GM18861 (cell line): ENCODE results near the gene SHBG.
"Not testable (repeated sequence)": the region's sequence is repeated elsewhere in the genome, so short reads cannot be mapped to it uniquely, and the experiment has no call there.

Experiments used
- ATAC-seq: cut with Tn5 transposase; IDR thresholded peaks from one replicate; pipeline ENCODE4 v1.9.1; 2021; ENCODE audit not compliant: unreplicated experiment

The SHBG gene

GRCh38 chr17:7629939-7630571 is at the start of gene SHBG:
Gene SHBG (plus strand): TSS chr17:7630135. CDS start chr17:7630173, 38 bp downstream.
- no peak for ATAC-seq

GRCh38 chr17:7580604-7581575 is 49.0 kb upstream of the SHBG start:
- no peak for ATAC-seq

GRCh38 chr17:7582396-7583252 is 47.3 kb upstream of the SHBG start:
- no peak for ATAC-seq

GRCh38 chr17:7583253-7584109 is 46.5 kb upstream of the SHBG start, which contains the start of gene MPDU1:
Gene MPDU1 (plus strand): TSS chr17:7583852. CDS start chr17:7583863, 11 bp downstream.
- peak; percentile 50 for ATAC-seq

DNA sequence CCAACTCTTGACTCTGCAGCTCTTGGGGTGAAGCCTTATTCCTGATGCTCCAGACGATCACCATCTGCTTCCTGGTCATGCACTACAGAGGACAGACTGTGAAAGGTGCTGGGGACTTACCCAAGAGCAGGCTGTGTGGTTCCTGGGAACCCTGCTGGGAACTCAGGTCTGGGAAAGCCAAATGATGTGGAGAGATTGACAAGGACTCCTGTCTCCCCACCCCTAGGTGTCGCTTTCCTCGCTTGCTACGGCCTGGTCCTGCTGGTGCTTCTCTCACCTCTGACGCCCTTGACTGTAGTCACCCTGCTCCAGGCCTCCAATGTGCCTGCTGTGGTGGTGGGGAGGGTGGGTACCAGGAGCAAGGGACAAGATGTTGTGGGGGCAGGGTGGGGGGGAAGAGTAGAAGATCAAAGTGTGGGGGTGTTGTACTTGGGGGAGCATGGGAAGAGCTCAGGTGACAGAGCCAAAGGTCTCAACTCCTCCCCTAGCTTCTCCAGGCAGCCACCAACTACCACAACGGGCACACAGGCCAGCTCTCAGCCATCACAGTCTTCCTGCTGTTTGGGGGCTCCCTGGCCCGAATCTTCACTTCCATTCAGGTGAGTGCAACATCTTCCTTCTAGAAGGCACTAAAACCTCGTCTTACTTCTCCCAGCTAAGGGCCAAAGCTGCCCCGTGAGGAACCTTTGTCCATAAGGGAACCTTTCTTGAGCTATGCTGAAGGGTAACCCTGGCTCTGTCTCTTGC is 43.1 kb upstream of the SHBG start:
- ATAC-seq: no peak

- no peak for ATAC-seq
These were observed 42.3 kb upstream of the SHBG start for GRCh38 chr17:7587420-7588151.

DNA sequence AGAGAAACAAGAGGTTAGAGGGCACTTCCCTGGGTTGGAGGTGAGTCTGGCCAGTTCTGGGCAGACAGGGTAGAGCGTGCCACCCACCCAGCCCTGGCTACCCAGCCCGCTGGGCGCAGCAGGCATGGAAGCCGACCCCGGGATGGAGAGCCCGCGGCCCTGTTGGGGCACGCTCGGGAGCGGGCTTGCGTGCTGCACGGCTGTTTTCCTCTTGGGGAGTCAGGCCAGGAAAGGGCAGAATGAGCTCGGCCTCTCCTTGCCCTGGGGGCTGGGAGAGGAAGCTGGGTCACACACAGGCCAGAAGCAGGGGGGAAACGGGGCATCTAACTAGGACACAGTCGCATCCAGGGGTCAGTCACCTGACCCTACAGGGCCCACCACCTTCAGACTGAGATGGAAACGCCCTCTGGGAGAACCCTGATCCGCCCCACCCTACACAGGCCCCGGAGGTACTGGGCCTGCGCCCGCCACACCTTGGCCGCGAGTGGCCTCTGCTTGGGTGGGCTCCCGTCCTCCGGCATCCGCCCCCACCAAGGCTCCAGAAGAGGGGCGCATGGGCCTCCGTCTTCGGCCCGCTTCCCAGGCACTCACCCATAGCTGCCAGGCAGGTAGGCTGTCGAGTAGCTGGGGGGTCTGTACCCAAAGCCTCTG is 41.3 kb upstream of the SHBG start:
- ATAC-seq: no peak

- ATAC-seq: no peak
These were observed 40.6 kb upstream of the SHBG start for GRCh38 chr17:7589204-7589868.

DNA sequence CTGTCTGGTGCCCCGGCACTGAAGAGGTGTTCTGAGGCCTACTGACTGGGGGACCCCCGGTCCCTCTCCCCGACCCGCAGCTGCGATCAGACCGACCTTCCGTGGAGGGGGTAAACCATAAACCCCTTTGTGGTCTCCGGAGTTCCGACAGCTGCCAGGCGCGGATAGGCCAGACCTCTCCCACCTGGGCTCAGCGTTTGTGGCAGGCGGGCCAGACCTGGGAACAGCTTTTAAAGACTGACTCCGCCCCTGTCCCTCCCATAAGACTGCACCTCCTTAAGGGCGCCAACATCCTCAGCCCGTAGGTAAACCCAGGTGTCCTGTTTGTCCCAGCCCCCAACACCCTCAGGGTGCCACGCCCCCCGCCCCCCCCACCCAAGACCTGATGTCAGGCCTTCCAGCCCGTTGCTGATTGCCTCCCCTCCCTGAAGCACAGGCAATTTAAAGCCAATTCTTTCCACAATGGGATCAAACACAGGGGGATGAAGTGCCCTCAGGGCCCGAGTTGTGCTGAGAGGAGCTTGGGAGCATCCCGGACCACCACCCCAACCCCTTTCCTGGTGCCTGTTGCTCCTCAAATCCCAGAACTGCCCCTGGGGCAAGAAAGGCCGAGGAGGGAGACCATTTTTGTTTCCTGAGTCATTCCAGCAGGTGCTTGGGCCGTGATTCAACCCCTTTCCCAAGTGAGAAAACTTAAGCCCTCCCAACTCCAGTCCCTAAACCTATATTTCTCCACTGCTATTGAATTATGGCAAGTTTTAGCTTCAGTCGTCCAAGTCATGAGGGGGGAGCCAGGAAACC is 39.8 kb upstream of the SHBG start, which contains the start of gene SOX15:
Gene SOX15 (minus strand): TSS at position 204 of the 801 bp plus-strand sequence. CDS start 418 bp downstream, outside the sequence.
- ATAC-seq: no peak

DNA sequence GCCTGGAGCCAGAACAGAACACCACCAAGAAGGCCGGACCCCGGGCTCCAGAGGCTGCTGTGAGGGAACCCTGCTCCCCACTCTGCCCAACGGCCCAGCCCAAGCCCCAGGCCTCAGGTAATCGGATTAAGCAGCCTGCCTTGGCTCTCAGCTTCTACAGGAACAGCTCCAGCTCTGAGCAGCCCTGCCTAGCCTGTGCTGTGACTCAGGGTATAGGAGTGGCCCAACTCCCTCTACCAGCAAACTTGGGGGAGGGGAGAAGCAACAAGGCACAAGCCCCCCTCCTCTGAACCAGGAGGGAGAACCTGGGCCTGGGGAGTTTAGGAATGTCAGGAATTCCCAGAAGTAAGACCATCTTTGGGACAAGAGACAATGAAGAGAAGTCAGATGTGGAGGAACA is 39.2 kb upstream of the SHBG start:
- ATAC-seq: no peak

DNA sequence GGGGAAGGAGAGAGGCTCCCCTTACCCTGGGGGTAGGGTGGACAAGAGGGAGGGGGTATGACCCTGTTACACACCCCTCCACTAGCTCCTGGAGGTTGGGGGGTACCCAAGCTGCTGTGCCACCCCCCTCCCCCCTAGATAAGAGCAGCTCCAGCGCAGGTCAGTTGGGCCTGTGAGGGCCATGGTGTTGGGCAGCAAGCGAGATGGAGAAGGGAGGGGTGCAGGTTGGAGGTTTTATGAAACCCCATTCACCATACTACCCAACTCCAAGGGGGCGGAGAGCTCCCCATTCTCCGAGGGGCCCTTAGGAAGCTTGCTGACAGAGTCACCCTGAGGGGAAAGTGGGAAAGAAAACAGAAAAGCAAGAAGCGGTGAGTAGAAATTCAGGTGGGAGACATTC is 38.3 kb upstream of the SHBG start:
- ATAC-seq: no peak

DNA sequence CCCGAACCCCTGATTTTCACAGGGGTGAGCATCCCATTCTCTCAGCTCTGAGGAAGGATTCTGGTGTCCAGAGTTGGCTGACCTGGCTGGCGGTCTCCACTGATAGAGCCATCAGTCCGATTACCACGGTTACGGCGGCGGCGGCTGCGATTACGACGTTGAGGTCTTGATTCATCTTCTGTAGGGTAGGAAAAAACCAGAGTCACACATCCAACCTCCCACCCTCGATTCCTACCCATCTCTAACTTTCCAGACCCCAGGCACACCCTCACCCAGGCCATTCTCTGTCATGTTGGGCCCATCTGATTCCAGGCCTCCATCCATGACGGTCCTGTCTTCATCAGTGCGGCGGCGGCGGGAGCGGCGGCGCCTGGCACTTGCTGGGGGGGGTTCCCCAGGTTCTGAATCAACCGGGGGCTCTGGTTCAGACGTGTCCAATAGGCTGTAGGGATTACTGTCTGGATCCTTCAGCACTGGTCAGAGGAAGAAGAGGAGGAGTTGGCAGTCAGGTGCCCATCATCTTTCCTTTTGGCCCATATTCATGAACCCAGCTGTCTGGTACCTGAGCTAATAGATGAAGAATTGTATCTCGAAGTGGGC is 37.4 kb upstream of the SHBG start:
- no peak for ATAC-seq

DNA sequence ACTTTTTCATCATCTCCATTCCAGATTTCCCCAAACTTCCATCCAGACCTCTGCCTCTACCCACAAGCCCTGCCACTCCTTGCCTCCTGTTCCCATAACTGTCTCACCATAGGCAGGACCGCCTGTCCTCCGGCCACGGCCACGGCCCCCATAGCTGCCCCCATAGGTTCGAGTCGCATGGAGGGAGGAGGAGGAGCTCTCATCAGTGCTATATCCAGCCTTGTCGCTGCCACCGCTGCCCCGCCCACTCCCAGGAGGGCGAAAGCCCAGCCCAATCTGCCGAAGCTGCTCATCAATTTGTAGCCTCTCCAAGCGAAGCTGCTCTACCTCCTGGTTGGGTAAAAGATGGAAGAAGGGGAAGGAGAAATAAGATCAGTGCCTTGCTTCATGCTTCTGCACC is 36.6 kb upstream of the SHBG start:
- no peak for ATAC-seq

- ATAC-seq: not testable (repeated sequence)
These were observed 32.4 kb upstream of the SHBG start for GRCh38 chr17:7597561-7597960.

DNA sequence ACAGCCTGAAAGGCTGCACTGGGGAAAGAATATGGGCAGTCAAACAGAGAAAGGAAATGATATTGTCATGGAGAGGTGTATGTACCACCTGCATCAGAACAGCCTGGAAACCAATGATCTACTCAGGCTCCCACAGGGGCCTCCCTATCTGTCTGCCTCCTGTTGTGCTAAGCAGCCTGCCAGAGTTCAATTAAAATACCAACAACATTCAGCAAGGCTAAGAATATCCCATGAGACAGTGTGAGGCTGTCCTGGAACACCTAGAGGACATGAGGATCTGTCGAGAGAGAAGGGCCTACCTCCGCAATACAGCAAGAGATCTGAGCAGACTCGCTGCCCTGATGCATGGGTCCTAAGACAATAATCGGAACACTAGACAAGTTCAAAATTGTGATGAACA is 23.7 kb upstream of the SHBG start:
- no peak for ATAC-seq

- ATAC-seq: no peak
These were observed 19.3 kb upstream of the SHBG start for GRCh38 chr17:7610641-7611040.
